ENCODE measurements around the gene GLB1L3.
"Not testable (repeated sequence)": the region's sequence is repeated elsewhere in the genome, so short reads cannot be mapped to it uniquely, and the experiment has no call there.

GLB1L3 gene

DNA sequence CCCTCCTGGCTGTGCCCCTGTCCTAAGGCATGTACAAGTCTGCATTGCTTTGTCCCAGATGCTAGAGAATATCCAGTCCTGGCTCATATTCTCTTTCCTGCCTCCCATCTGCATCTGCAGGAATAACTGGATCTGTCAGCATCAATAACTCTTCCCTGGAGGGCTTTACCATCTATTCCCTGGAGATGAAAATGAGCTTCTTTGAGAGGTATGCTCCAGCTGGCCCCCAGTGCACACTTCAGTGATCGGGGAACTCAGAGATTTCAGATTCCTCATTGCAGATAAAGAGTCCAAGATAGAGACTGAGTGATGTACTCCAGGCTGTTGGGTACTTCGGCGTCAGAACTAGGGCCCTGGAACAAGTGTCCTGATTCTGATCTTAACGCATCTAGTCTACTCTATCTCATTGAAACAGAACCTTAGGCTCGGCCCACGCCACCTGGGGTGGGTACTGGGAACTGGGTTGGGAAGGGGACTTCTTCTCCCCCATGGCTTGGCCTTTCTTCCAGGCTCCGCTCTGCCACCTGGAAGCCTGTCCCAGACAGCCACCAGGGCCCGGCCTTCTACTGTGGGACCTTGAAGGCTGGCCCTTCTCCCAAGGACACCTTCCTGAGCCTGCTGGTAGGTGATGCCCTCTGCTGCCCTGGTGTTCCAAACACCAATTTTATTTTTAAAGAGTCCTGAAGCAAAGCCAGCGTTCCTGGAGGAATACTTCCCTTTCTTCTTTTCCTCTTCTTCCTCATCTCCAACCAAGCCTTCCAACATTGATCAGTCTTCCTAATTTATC, 37.8 kb downstream of the GLB1L3 start:
- peaks cover 0 to 2% of the 10 kb centered on the region in 2 donors for H3K27me3 ChIP-seq (ENCODE audit: control insufficient read depth in 1 of 2, insufficient read depth in 2 of 2, low read length in 2 of 2)
- no peak overlapping the region for H3K4me3 ChIP-seq (ENCODE audit: low read length in 2 of 2)
- no peaks in the 10 kb centered on the region for H3K36me3 ChIP-seq (ENCODE audit: control insufficient read depth in 2 of 2, insufficient read depth in 2 of 2, low read length in 2 of 2)
- no peaks in the 10 kb centered on the region for H3K4me1 ChIP-seq (ENCODE audit: control insufficient read depth, insufficient read depth, low read length)
- H3K9ac ChIP-seq (ENCODE audit: low read length in 2 of 2), result no peak overlapping the region
- no peak overlapping the region for H3K27ac ChIP-seq (ENCODE audit: low read length)
- peaks cover 0 to 7% of the 10 kb centered on the region in 2 donors for H3K9me3 ChIP-seq (ENCODE audit: control insufficient read depth in 2 of 2, low read length in 2 of 2)

DNA sequence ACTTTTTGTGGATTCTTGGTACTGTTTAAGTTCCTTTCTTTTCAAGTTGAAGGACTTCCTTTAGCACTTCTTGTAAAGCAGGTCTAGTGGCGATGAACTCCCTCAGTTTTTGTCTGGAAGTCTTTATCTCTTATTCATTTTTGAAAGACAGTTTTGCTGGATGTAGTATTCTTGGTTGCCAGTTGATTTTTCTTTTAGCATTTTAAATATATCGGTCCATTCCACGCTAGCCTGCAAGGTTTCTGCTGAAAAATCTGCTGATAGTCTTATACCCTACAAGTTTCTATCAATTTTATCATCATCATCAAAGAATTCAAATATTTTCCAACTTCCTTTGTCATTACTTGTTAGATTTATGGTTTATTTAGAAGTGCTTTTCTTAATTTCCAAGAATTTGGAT, 40.9 kb downstream of the GLB1L3 start:
- Histone ChIP-seq H3K27me3 (ENCODE audit: control insufficient read depth in 1 of 2, insufficient read depth in 2 of 2, low read length in 2 of 2) (peaks cover 0 to 2% of the 10 kb centered on the region in 2 donors), H3K27ac (ENCODE audit: low read length) (no peak overlapping the region), H3K36me3 (ENCODE audit: control insufficient read depth in 2 of 2, insufficient read depth in 2 of 2, low read length in 2 of 2) (no peaks in the 10 kb centered on the region), H3K4me3 (ENCODE audit: low read length in 2 of 2) (no peak overlapping the region), H3K4me1 (ENCODE audit: control insufficient read depth, insufficient read depth, low read length) (no peaks in the 10 kb centered on the region), H3K9me3 (ENCODE audit: control insufficient read depth in 2 of 2, low read length in 2 of 2) (peaks cover 0 to 13% of the 10 kb centered on the region in 2 donors), H3K9ac (ENCODE audit: low read length in 2 of 2) (no peak overlapping the region)

DNA sequence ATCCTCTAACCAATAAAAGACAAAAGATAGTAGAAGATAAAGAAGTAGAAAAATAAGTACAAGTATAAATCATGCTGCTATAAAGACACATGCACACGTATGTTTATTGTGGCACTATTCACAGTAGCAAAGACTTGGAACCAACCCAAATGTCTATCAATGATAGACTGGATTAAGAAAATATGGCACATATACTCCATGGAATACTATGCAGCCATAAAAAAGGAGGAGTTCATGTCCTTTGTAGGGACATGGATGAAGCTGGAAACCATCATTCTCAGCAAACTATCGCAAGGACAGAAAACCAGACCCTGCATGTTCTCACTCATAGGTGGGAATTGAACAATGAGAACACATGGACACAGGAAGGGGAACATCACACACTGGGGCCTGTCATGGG, 45.2 kb downstream of the GLB1L3 start:
- H3K36me3 ChIP-seq (ENCODE audit: control insufficient read depth in 2 of 2, insufficient read depth in 2 of 2, low read length in 2 of 2); H3K9ac ChIP-seq (ENCODE audit: low read length in 2 of 2); H3K4me1 ChIP-seq (ENCODE audit: control insufficient read depth, insufficient read depth, low read length); H3K27me3 ChIP-seq (ENCODE audit: control insufficient read depth in 1 of 2, insufficient read depth in 2 of 2, low read length in 2 of 2); H3K27ac ChIP-seq (ENCODE audit: low read length); H3K4me3 ChIP-seq (ENCODE audit: low read length in 2 of 2): not testable (repeated sequence)
- H3K9me3 ChIP-seq (ENCODE audit: control insufficient read depth in 2 of 2, low read length in 2 of 2), result peaks cover 0 to 13% of the 10 kb centered on the region in 2 donors

GRCh38 chr11:134322553-134322952, 46.4 kb downstream of the GLB1L3 start:
- no peaks in the 10 kb centered on the region for H3K27me3 ChIP-seq (ENCODE audit: control insufficient read depth in 1 of 2, insufficient read depth in 2 of 2, low read length in 2 of 2)
- no peaks in the 10 kb centered on the region for H3K4me1 ChIP-seq (ENCODE audit: control insufficient read depth, insufficient read depth, low read length)
- H3K9me3 ChIP-seq (ENCODE audit: control insufficient read depth in 2 of 2, low read length in 2 of 2), result peaks cover 0 to 6% of the 10 kb centered on the region in 2 donors
- no peak overlapping the region for H3K4me3 ChIP-seq (ENCODE audit: low read length in 2 of 2)
- no peak overlapping the region for H3K27ac ChIP-seq (ENCODE audit: low read length)
- no peaks in the 10 kb centered on the region for H3K36me3 ChIP-seq (ENCODE audit: control insufficient read depth in 2 of 2, insufficient read depth in 2 of 2, low read length in 2 of 2)
- H3K9ac ChIP-seq (ENCODE audit: low read length in 2 of 2), result no peak overlapping the region

GRCh38 chr11:134328433-134328832, 52.3 kb downstream of the GLB1L3 start:
- no peaks in the 10 kb centered on the region for H3K36me3 ChIP-seq (ENCODE audit: control insufficient read depth in 2 of 2, insufficient read depth in 2 of 2, low read length in 2 of 2)
- H3K9me3 ChIP-seq (ENCODE audit: control insufficient read depth in 2 of 2, low read length in 2 of 2), result no peaks in the 10 kb centered on the region
- H3K27ac ChIP-seq (ENCODE audit: low read length), result no peak overlapping the region
- H3K27me3 ChIP-seq (ENCODE audit: control insufficient read depth in 1 of 2, insufficient read depth in 2 of 2, low read length in 2 of 2), result no peaks in the 10 kb centered on the region
- no peak overlapping the region for H3K4me3 ChIP-seq (ENCODE audit: low read length in 2 of 2)
- H3K9ac ChIP-seq (ENCODE audit: low read length in 2 of 2), result no peak overlapping the region
- peaks cover 13% of the 10 kb centered on the region for H3K4me1 ChIP-seq (ENCODE audit: control insufficient read depth, insufficient read depth, low read length)

DNA sequence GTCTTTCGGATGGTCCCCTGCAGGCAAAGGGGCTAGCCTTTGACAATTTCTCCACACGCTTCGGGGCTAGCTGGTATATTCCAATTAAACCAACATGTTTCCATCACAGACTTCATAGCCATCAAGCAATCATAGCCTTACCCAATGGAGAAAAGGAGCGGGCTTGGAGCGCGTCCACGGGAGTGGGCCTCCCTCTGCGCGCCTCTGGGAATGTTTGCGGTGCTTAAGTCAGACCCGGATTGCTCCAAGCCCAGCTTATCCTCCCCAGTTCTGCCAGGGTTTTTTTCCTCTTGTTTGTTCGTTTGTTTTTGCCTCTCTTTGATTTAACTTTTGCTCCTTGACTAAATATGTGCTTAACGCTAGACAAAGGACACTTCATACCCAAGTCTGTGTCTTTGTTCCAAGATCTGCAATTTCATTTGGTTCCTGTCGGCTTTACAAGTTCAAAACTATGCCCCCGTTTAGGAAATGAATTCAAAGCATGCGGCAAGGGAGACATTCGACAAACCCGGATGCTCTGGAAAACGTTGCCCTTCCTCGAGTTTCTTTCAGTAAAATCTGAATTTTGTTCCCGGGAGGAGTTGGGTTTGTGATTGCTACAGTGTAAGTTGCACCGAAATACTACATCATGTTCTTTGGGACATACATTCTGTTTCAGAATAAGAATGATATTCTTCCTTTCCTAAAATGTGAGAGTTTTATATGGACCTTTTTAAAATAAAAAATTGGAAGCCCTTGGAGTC, 54.6 kb downstream of the GLB1L3 start:
- H3K9me3 ChIP-seq (ENCODE audit: control insufficient read depth in 2 of 2, low read length in 2 of 2), result no peaks in the 10 kb centered on the region
- H3K4me1 ChIP-seq (ENCODE audit: control insufficient read depth, insufficient read depth, low read length), result peaks cover 13% of the 10 kb centered on the region
- H3K36me3 ChIP-seq (ENCODE audit: control insufficient read depth in 2 of 2, insufficient read depth in 2 of 2, low read length in 2 of 2), result no peaks in the 10 kb centered on the region
- H3K9ac ChIP-seq (ENCODE audit: low read length in 2 of 2), result peak overlapping the region; percentile 0 to 36
- H3K4me3 ChIP-seq (ENCODE audit: low read length in 2 of 2), result peak overlapping the region; percentile 69 to 70
- H3K27me3 ChIP-seq (ENCODE audit: control insufficient read depth in 1 of 2, insufficient read depth in 2 of 2, low read length in 2 of 2), result no peaks in the 10 kb centered on the region
- no peak overlapping the region for H3K27ac ChIP-seq (ENCODE audit: low read length)

- H3K27me3 ChIP-seq (ENCODE audit: control insufficient read depth in 1 of 2, insufficient read depth in 2 of 2, low read length in 2 of 2), result no peaks in the 10 kb centered on the region
- no peak within 1 kb of the TSS for H3K27ac ChIP-seq (ENCODE audit: low read length)
- peak within 1 kb of the TSS; percentile 69 to 79 for H3K4me3 ChIP-seq (ENCODE audit: low read length in 2 of 2)
- peak within 1 kb of the TSS; percentile 21 to 49 for H3K9ac ChIP-seq (ENCODE audit: low read length in 2 of 2)
- peaks cover 13% of the 10 kb centered on the region for H3K4me1 ChIP-seq (ENCODE audit: control insufficient read depth, insufficient read depth, low read length)
- no peaks in the 10 kb centered on the region for H3K36me3 ChIP-seq (ENCODE audit: control insufficient read depth in 2 of 2, insufficient read depth in 2 of 2, low read length in 2 of 2)
- H3K9me3 ChIP-seq (ENCODE audit: control insufficient read depth in 2 of 2, low read length in 2 of 2), result no peaks in the 10 kb centered on the region
These were observed 55.4 kb downstream of the GLB1L3 start, which contains the start of gene GLB1L2 for GRCh38 chr11:134331354-134332188. GLB1L2 (plus strand) TSS chr11:134331988; CDS start chr11:134332062, 74 bp downstream.

GRCh38 chr11:134332189-134332631, 56.0 kb downstream of the GLB1L3 start:
- no peak overlapping the region for H3K27ac ChIP-seq (ENCODE audit: low read length)
- H3K36me3 ChIP-seq (ENCODE audit: control insufficient read depth in 2 of 2, insufficient read depth in 2 of 2, low read length in 2 of 2), result no peaks in the 10 kb centered on the region
- no peaks in the 10 kb centered on the region for H3K9me3 ChIP-seq (ENCODE audit: control insufficient read depth in 2 of 2, low read length in 2 of 2)
- no peaks in the 10 kb centered on the region for H3K27me3 ChIP-seq (ENCODE audit: control insufficient read depth in 1 of 2, insufficient read depth in 2 of 2, low read length in 2 of 2)
- H3K9ac ChIP-seq (ENCODE audit: low read length in 2 of 2), result peak overlapping the region; percentile 21 to 49
- H3K4me3 ChIP-seq (ENCODE audit: low read length in 2 of 2), result peak overlapping the region; percentile 68 to 79
- peaks cover 13% of the 10 kb centered on the region for H3K4me1 ChIP-seq (ENCODE audit: control insufficient read depth, insufficient read depth, low read length)

- Histone ChIP-seq H3K9me3 (ENCODE audit: control insufficient read depth in 2 of 2, low read length in 2 of 2) (no peaks in the 10 kb centered on the region), H3K4me3 (ENCODE audit: low read length in 2 of 2) (peak overlapping the region; percentile 68 to 79), H3K4me1 (ENCODE audit: control insufficient read depth, insufficient read depth, low read length) (peaks cover 13% of the 10 kb centered on the region), H3K27ac (ENCODE audit: low read length) (no peak overlapping the region), H3K27me3 (ENCODE audit: control insufficient read depth in 1 of 2, insufficient read depth in 2 of 2, low read length in 2 of 2) (no peaks in the 10 kb centered on the region), H3K9ac (ENCODE audit: low read length in 2 of 2) (no peak overlapping the region), H3K36me3 (ENCODE audit: control insufficient read depth in 2 of 2, insufficient read depth in 2 of 2, low read length in 2 of 2) (no peaks in the 10 kb centered on the region)
These were observed 56.6 kb downstream of the GLB1L3 start for GRCh38 chr11:134332782-134333181.

GRCh38 chr11:134333312-134333711, 57.1 kb downstream of the GLB1L3 start:
- Histone ChIP-seq H3K4me3 (ENCODE audit: low read length in 2 of 2) (no peak overlapping the region), H3K27ac (ENCODE audit: low read length) (no peak overlapping the region), H3K9me3 (ENCODE audit: control insufficient read depth in 2 of 2, low read length in 2 of 2) (no peaks in the 10 kb centered on the region), H3K27me3 (ENCODE audit: control insufficient read depth in 1 of 2, insufficient read depth in 2 of 2, low read length in 2 of 2) (no peaks in the 10 kb centered on the region), H3K9ac (ENCODE audit: low read length in 2 of 2) (no peak overlapping the region), H3K4me1 (ENCODE audit: control insufficient read depth, insufficient read depth, low read length) (peaks cover 13% of the 10 kb centered on the region), H3K36me3 (ENCODE audit: control insufficient read depth in 2 of 2, insufficient read depth in 2 of 2, low read length in 2 of 2) (no peaks in the 10 kb centered on the region)
